CD14-positive monocyte (primary cell): Measurements from ENCODE around the gene JAK1. TPM values are rescaled to one million over a fixed set of nuclear protein-coding genes. Genes with fewer than 3 reads are reported as not detected.

Experiments
- DNase-seq, 3 donors: peaks; one replicate each; pipeline ENCODE4 v3.0.0-alpha.2; 2011 to 2022
- H2AFZ ChIP-seq: 2 replicates; pipeline ENCODE4 v1.6.0; 2012; ENCODE audit warnings: mild to moderate bottlenecking, low read depth, low read length, inconsistent platforms; ENCODE audit not compliant: insufficient read depth, poor library complexity, severe bottlenecking
- H3K27ac ChIP-seq, 2 donors: 1 replicate in 1 of 2; 2 replicates in 1 of 2; pipeline ENCODE4 v1.5.1; 2012 to 2013; ENCODE audit warnings: low read length in 2 of 2, control low read depth in 1 of 2, inconsistent platforms in 1 of 2, low read depth in 1 of 2, mild to moderate bottlenecking in 1 of 2
- H3K27me3 ChIP-seq, 2 donors: one replicate each; pipeline versions ENCODE4 v1.6.0 to v1.6.1; 2011 to 2013; ENCODE audit warnings: low read length in 2 of 2; ENCODE audit not compliant: control insufficient read depth in 2 of 2, insufficient read depth in 2 of 2
- H3K36me3 ChIP-seq, 2 donors: replicated peaks in 1 of 2; 1 replicate in 1 of 2; 2 replicates in 1 of 2; pipeline versions ENCODE4 v1.5.1 to v1.6.1; 2012 to 2013; ENCODE audit warnings: low read length in 2 of 2, control low read depth in 1 of 2, inconsistent platforms in 1 of 2, mild to moderate bottlenecking in 1 of 2; ENCODE audit not compliant: insufficient read depth in 2 of 2, control insufficient read depth in 1 of 2
- H3K4me1 ChIP-seq, 2 donors: 1 replicate in 1 of 2; 2 replicates in 1 of 2; pipeline versions ENCODE4 v1.5.1 to v1.6.1; 2012 to 2013; ENCODE audit warnings: low read length in 2 of 2, control low read depth in 1 of 2, inconsistent platforms in 1 of 2, mild to moderate bottlenecking in 1 of 2, moderate library complexity in 1 of 2; ENCODE audit not compliant: insufficient read depth in 2 of 2, control insufficient read depth in 1 of 2
- H3K4me2 ChIP-seq: replicated peaks from 2 replicates; pipeline ENCODE3; 2012; ENCODE audit warnings: low read length, moderate library complexity, mild to moderate bottlenecking; ENCODE audit not compliant: poor library complexity, severe bottlenecking; ENCODE audit errors: extremely low read depth
- H3K4me3 ChIP-seq, 3 experiments: fragments of 200-600 bp in 1 of 3; sonication (generic) in 1 of 3; replicated peaks in 1 of 3; 1 replicate in 2 of 3; 2 replicates in 1 of 3; pipeline ENCODE4 v1.5.1; 2011 to 2013; ENCODE audit warnings: low read length in 3 of 3, mild to moderate bottlenecking in 3 of 3, control low read depth in 2 of 3, low read depth in 2 of 3, inconsistent platforms in 1 of 3, moderate library complexity in 1 of 3
- H3K79me2 ChIP-seq: 2 replicates; pipeline ENCODE4 v1.6.0; 2012; ENCODE audit warnings: mild to moderate bottlenecking, control low read depth, inconsistent platforms, low read length, moderate library complexity; ENCODE audit not compliant: insufficient read depth
- H3K9ac ChIP-seq: 2 replicates; pipeline ENCODE4 v1.6.0; 2017; ENCODE audit warnings: low read length, mild to moderate bottlenecking; ENCODE audit not compliant: insufficient read depth, poor library complexity, severe bottlenecking
- H3K9me3 ChIP-seq, 2 donors: replicated peaks in 1 of 2; 1 replicate in 1 of 2; 2 replicates in 1 of 2; pipeline versions ENCODE4 v1.5.1 to v1.6.1; 2012 to 2013; ENCODE audit warnings: low read length in 2 of 2, control low read depth in 1 of 2; ENCODE audit not compliant: control insufficient read depth in 1 of 2, insufficient read depth in 1 of 2
- H4K20me1 ChIP-seq: 2 replicates; pipeline ENCODE4 v1.6.0; 2012; ENCODE audit warnings: mild to moderate bottlenecking, low read length, control low read depth, moderate library complexity; ENCODE audit not compliant: insufficient read depth
- H3K27ac Mint-ChIP-seq, 7 donors: one replicate each; pipeline ENCODE4 v1.8.0; 2020; ENCODE audit warnings: mild to moderate bottlenecking in 7 of 7, mixed read lengths in 7 of 7, moderate library complexity in 6 of 7, inconsistent platforms in 2 of 7
- H3K27me3 Mint-ChIP-seq, 3 donors: one replicate each; pipeline ENCODE4 v1.8.0; 2021 to 2022; ENCODE audit warnings: low read depth in 3 of 3, mild to moderate bottlenecking in 3 of 3, mixed read lengths in 3 of 3, moderate library complexity in 3 of 3, inconsistent platforms in 1 of 3
- H3K36me3 Mint-ChIP-seq, 2 donors: one replicate each; pipeline ENCODE4 v1.8.0; 2020; ENCODE audit warnings: mixed read lengths in 2 of 2, inconsistent platforms in 1 of 2, mild to moderate bottlenecking in 1 of 2
- H3K4me1 Mint-ChIP-seq: one replicate; pipeline ENCODE4 v1.8.0; 2020; ENCODE audit warnings: mild to moderate bottlenecking, mixed read lengths
- H3K4me3 Mint-ChIP-seq, 2 donors: one replicate each; pipeline ENCODE4 v1.8.0; 2020; ENCODE audit warnings: mild to moderate bottlenecking in 2 of 2, mixed read lengths in 2 of 2, moderate library complexity in 1 of 2
- H3K9me3 Mint-ChIP-seq, 7 donors: one replicate each; pipeline ENCODE4 v1.8.0; 2020 to 2022; ENCODE audit warnings: mixed read lengths in 7 of 7, mild to moderate bottlenecking in 6 of 7, moderate library complexity in 6 of 7, inconsistent platforms in 2 of 7
- CTCF ChIP-seq: fragments of 200-600 bp; IDR thresholded peaks from one replicate; pipeline ENCODE4 v1.8.0; 2022; ENCODE audit warnings: antibody characterized with exemption, mild to moderate bottlenecking
- WGBS: methylation state at CpG from one replicate; pipeline ENCODE4 v1.1.5; 2013; ENCODE audit warnings: missing lambda C conversion rate; ENCODE audit not compliant: insufficient coverage; 5-methylcytosine and 5-hydroxymethylcytosine counted together
- intact Hi-C, 2 donors: fragments of 100-400 bp; cut with micrococcal nuclease; formaldehyde crosslinking; loops; one replicate each; pipeline versions ENCODE4 v1.15.0 to v1.15.1; 2023
- polyA plus RNA-seq, 3 donors: library from polyadenylated mRNA; depleted of rRNA in 1 of 3; unstranded in 2 of 3; stranded (reverse) in 1 of 3; fragments of 300-500 nt in 2 of 3; fragments of >200 nt in 1 of 3; fragmentation: Illumina TruSeq in 2 of 3; gene quantifications; 1 replicate in 2 of 3; 2 replicates in 1 of 3; pipeline ENCODE4 v1.2.3, GENCODE V29; 2012 to 2021

JAK1 gene
- polyA plus RNA-seq, 3 donors = 43.1 to 76.2 (median 72.6) TPM

GRCh38 chr1:64906447-64906846 lies 59.9 kb downstream of the JAK1 start:
- DNase-seq = no peak
- TF ChIP-seq CTCF = no peak
- Histone ChIP-seq H4K20me1 (peaks cover 100% of the 10 kb centered on the region), H3K4me1 (peaks cover 13 to 14% of the 10 kb centered on the region in 2 donors), H3K27me3 (no peaks in the 10 kb centered on the region), H3K9ac (no peak overlapping the region), H2AFZ (no peak overlapping the region), H3K4me3 (no peak overlapping the region), H3K36me3 (no peaks in the 10 kb centered on the region), H3K4me2 (no peak overlapping the region), H3K27ac (no peak overlapping the region), H3K79me2 (peaks cover 98% of the 10 kb centered on the region), H3K9me3 (no peaks in the 10 kb centered on the region)
- Mint-ChIP-seq H3K27me3 (peaks cover 0 to 2% (median 1%) of the 10 kb centered on the region in 3 donors), H3K4me1 (peaks cover 44% of the 10 kb centered on the region), H3K27ac (peak overlapping the region in 1 of 7 donors; percentile 60), H3K9me3 (peaks cover 0 to 2% (median 0%) of the 10 kb centered on the region in 7 donors), H3K4me3 (no peak overlapping the region), H3K36me3 (peaks cover 3 to 5% of the 10 kb centered on the region in 2 donors)
- intact Hi-C loops = loop anchor here in 1 of 2 donors (5.0 kb wide), 1 partner anchor 96 kb away; no protein-coding TSS in a partner anchor
- WGBS = 100% methylated on average over 1 of the region's 3 CpGs

DNA sequence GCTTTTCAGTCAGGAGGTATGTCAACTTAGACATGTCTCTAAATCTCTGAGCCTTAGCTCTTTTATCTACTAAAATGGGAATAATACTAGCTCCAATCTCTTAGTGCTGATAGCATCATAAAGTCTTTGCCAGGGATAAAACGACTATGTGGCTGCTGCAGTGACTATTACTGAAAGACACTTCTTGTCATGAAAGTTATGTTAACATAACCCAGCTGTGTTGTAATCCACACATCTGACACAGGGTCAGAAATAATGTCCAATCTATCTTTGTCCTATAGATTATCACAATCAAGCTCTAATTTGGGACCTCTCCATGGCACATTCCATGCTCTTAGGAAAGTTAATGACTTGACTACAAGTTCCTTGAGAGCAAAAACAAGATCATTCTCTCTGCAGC lies 62.8 kb downstream of the JAK1 start:
- Histone ChIP-seq H3K4me3 (no peak overlapping the region), H3K27me3 (no peaks in the 10 kb centered on the region), H3K79me2 (peaks cover 97% of the 10 kb centered on the region), H3K4me1 (peaks cover 1 to 2% of the 10 kb centered on the region in 2 donors), H3K9ac (no peak overlapping the region), H3K27ac (no peak overlapping the region), H3K4me2 (no peak overlapping the region), H3K36me3 (no peaks in the 10 kb centered on the region), H4K20me1 (peaks cover 100% of the 10 kb centered on the region), H2AFZ (no peak overlapping the region), H3K9me3 (no peaks in the 10 kb centered on the region)
- no peak for TF ChIP-seq CTCF
- no peak for DNase-seq
- H3K9me3 Mint-ChIP-seq = peaks cover 0 to 2% (median 0%) of the 10 kb centered on the region in 7 donors
- H3K4me1 Mint-ChIP-seq = peaks cover 23% of the 10 kb centered on the region
- H3K36me3 Mint-ChIP-seq = peaks cover 3 to 5% of the 10 kb centered on the region in 2 donors
- intact Hi-C loops = no loop called here
- whole genome bisulfite sequencing = 75% methylated on average over 1 of the region's 1 CpG
- no peak overlapping the region for H3K27ac Mint-ChIP-seq
- peaks cover 0 to 2% (median 0%) of the 10 kb centered on the region in 3 donors for H3K27me3 Mint-ChIP-seq
- H3K4me3 Mint-ChIP-seq = no peak overlapping the region
